NCI-H2227 (cell line): ENCODE data around the gene EVA1C.
"Not testable (repeated sequence)": the region's sequence is repeated elsewhere in the genome, so short reads cannot be mapped to it uniquely, and the experiment has no call there.

ENCODE experiments used
- DNase-seq: peaks from one replicate; lab custom pipeline; 2025; ENCODE audit not compliant: unreplicated experiment; lab: John Stamatoyannopoulos, UW

EVA1C gene, protein sequence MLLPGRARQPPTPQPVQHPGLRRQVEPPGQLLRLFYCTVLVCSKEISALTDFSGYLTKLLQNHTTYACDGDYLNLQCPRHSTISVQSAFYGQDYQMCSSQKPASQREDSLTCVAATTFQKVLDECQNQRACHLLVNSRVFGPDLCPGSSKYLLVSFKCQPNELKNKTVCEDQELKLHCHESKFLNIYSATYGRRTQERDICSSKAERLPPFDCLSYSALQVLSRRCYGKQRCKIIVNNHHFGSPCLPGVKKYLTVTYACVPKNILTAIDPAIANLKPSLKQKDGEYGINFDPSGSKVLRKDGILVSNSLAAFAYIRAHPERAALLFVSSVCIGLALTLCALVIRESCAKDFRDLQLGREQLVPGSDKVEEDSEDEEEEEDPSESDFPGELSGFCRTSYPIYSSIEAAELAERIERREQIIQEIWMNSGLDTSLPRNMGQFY

DNA sequence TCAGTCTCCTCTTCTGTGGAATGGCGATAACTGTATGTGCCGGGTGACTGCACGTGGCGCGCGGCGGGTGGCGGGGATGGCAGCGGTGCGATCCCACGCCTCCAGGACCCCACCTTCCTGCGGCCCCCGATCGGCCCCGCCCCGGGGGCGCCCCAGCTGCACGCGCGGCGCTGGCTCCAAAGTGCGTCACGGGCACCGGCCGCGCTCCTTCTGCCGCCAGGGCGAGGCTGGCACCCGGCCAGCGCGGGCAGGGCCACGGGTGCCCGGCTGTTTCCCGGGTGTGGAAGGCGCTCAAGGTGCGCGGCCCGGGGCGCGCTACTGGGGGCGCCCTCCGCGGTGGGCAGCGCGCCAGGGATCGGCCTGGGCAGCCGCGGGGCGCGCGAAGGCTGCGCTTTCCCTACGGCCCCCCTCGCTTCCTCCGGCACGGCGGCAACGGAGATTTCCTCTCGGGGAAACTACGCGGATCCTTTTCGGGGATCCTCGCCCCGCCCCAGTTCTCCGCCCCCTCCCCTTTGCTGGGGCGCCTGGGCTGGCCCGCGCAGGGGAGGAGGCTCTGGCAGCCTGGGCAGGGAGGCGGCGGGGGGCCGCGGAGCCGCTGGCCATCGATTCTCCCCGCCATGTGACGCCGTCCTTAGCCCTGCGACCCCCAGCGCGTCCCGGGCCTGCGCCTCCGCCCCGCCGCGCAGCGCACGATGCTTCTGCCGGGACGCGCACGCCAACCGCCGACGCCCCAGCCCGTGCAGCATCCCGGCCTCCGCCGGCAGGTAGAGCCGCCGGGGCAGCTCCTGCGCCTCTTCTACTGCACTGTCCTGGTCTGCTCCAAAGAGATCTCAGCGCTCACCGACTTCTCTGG is at the start of gene EVA1C:
Gene EVA1C, plus strand, starts transcription at position 545 of the 853 bp plus-strand sequence. Its CDS starts 148 bp downstream, at position 693.
- peak; percentile 73 for DNase-seq

DNA sequence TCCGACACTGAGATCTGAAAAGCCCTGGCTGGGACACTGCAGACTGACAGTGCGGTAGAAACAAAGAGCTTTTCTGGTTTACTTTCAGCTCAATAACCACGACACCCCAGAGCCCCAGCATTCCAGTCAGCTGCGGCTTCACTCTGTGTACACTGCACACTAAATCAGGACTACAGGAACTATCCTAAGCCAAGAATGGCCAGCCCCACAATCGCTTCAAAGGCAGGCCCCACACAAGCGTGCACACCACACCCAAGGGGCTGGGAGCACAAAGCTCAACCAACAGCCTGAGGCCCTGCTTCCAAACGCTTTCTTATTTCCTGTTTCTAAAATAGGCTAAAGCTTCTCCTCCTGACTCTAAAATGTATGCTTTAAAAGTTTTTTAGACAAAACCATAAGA is 48.1 kb upstream of the EVA1C start:
- DNase-seq: no peak

DNA sequence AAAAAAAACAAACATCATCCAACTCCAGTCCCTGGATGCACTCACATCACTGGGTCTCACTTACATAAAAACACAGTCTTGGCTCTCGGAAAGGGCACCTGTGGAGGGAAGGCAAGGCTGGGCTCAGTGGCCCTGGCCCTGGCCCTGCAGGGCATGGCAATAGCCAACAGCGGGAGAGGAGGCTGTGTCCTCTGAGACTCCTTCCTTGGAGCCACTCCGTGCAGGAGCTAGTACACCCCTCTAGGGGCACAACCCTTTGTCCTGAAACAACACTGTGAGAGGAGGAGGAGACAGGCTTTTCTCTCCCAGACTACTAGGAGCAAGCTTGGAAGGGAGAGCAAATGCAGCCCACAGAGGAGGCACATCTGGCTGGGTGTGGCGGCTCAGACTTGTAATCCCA is 47.7 kb upstream of the EVA1C start:
- no peak for DNase-seq

- DNase-seq: no peak
These were observed 46.3 kb upstream of the EVA1C start for GRCh38 chr21:32366191-32366590.

- DNase-seq: no peak
These were observed 45.3 kb upstream of the EVA1C start for GRCh38 chr21:32367158-32367557.

- no peak for DNase-seq
These were observed 44.1 kb upstream of the EVA1C start for GRCh38 chr21:32368386-32368785.

DNA sequence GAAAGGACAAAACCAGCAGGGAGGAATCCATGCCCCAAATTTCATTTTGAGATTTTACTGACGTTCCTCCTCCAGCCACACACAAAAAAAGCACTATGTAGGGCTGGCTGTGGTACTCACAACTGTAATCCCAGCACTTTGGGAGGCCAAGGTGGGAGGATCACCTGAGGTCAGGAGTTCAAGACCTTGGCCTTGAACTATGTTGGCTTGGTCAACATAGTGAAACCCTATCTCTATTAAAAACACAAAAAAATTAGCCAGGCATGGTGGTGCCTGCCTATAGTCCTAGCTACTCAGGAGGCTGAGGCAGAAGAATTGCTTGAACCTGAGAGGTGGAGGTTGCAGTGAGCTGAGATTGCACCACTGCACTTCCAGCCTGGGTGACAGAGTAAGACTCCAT is 43.5 kb upstream of the EVA1C start:
- not testable (repeated sequence) for DNase-seq

DNA sequence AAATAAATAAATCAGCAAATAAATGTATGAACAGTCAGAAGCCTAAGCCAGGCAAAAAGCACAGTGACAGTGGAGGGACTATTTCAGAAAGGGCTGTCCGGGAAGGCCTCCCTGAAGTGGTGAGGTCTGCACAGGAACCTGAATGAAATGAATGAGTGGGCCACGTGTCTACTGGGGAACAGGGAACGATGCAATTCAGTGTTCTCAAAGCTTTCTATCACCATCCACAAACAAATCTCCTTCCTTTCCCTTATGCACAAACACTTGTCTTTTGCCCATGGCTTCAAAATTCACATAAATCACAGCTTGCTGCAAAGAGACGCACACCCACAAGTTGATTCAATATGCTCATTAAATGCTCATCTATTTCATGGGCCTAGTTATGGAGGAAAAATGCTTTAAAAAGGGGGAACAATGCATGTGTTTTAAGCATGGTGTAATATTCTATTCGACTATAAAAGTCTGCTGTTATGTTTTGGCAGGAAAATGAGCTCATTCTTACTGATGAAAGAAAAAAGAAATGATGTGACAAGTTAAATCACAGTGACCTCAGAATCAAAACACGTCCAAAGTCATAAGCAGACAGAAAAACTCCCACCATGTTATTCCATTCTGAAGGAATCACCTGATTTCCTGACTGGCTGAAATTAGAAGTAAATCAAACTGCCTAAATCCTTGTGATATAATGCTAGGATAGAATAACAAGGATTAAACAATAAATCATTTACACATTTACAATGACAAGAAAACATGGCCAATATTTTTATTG is 41.3 kb upstream of the EVA1C start:
- no peak for DNase-seq

DNA sequence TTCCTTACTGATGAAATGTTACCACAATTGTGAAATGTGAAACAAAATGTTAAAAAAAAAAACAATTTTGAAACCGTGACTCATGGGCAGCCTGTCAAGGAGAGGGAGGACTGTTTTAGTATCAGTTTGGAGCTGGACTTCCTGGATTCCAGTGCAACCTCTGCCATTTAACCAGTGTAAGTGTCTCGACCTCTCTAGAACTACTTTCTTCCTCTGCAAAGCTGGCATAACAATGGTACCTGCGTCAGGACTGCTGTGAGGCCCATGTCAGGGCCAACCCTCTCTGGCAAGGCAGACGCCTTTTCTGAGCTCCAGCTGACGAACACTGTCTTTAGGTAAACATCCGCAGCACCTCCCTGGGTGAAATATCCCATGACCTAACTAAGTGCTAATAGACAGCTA is 40.6 kb upstream of the EVA1C start:
- no peak for DNase-seq

DNA sequence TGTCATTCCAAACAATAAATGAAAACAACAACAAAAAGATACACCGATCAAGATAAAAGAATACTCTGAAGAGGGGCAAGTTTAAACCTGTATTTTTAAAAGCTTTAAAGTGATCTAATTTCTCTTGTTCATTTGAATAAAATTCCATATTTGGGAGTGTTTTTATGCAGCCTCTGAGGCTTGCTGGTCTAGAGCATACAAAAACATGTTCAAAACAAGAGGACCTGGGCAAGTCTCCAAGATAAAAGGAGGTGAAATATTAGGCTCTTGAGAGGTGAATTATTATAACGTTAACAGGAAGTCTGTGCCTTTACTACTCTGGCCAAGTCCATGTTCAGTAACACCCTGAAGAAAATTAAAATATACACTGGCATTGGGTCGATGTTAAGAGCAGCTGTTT is 39.8 kb upstream of the EVA1C start:
- DNase-seq: no peak

- DNase-seq: no peak
These were observed 35.0 kb upstream of the EVA1C start for GRCh38 chr21:32377506-32377905.

GRCh38 chr21:32377991-32378390 is 34.5 kb upstream of the EVA1C start:
- DNase-seq: no peak

DNA sequence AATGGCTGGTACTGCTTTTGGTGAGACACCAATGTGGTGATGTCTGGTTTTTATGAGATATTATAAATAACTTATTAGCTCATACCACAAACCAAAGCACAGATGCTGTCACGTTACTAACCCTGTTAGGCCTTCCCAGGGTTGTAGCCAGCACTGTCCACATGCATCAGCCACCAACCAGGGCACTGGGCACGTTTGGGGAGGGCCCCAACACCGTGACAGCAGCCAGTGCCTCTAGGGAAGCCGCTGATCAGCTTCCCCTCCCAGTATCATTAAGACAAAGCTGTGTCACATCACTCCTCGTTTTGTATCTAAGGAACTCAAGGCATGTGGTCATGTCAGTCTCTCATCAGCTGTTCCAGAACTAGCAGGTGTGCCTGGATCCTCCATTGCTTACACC is 33.5 kb upstream of the EVA1C start:
- no peak for DNase-seq

DNA sequence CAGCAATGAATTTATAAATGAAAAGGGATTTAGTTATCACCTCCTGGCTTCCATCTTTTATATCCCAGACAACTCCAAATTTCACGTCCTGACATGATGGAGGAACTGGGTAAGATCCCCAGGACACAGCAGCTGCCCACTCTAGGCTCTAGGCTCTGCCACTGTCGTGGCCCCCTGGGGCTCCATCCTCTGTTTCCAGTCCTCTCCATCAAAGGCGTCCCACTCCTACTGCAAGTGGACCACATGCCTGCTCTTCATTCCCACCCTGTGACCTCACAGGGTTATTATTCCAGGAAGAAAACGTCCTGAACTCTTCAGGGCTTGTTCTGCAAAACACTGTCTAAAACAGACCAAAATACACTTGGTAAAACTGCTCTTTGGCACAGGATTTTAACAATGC is 31.6 kb upstream of the EVA1C start:
- DNase-seq: no peak

- no peak for DNase-seq
These were observed 30.9 kb upstream of the EVA1C start for GRCh38 chr21:32381571-32381970.

DNA sequence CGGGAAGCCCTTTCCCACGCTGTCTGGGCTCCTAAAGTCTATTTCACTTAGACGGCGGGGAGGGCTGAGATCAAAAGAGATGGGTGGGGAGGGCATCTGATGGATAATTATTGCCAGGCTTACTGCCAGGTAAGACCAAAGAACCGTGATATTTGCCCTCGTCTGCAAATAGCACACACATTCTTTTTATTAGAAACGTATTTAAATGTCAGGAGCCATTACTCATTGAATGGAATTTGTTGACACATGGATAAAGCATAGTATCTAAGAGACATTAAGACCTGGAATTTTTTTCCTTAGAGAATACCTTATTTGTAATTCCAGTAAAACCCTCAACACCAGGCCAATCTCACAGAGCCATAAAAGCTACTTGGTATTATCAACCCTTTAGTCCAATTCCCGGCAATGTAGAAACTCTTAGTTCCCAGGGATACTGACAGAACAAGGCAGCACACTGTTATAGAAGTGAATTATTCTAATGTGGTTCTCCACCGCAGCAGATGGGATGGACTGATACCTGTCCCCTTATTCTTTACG is 30.3 kb upstream of the EVA1C start:
- no peak for DNase-seq

DNA sequence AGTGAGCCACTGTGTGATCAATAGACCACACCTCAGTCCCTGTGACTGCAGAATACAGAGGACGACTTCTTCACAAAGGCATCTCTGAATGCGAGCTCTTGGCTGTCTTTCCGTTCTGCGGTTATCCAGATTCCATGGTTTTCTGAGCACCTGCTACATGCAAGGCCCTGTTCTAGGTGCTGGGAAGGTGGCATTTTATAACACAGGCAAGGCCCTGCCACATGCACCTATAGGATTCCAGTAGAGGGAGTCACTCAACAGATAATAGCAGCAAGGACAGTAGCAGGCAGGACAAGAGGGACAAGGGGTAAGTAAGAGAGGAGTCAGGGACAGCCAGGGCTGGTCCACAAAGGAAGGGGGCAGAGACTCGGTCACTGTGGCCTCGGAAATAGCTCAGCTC is 28.7 kb upstream of the EVA1C start:
- no peak for DNase-seq

DNA sequence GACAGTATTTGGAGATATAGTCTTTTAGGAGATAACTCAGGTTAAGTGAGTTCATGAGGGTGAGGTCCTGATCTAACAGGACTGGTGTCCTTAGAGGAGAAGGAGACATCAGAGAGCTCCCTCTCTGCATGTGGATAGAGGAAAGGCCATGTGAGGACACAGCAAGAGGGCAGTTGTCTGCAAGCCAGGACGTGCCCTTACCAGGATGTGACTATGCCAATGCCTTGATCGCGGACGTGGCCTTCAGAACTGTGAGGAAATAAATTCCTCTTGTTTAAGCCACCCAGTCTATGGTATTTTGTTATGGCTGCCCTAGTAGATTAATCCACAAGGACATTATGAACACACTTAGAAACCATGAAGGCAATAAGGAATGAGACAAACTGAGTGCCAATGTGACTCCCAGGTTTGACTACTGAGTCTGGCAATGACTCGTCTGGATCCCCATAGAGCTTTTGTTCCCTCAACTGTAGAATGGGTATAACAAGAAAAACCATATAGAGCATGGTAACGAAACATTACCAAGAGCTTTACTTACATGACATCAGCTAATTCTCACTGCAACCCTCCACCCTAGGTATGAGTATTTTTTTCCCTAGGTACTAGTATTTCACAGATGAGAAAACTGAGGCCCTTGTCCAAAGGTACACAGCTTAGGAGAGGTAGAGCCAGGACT is 26.2 kb upstream of the EVA1C start:
- no peak for DNase-seq

GRCh38 chr21:32387151-32387550 is 25.4 kb upstream of the EVA1C start:
- no peak for DNase-seq

- DNase-seq: no peak
These were observed 24.2 kb upstream of the EVA1C start for GRCh38 chr21:32388306-32388705.
